NB4 (cell line): ENCODE data around the gene ISG20.

ENCODE experiments used
- CTCF ChIP-seq: IDR thresholded peaks from one replicate; pipeline ENCODE4 v1.5.1; 2012; ENCODE audit warnings: low read depth, low read length
- MAX ChIP-seq: IDR thresholded peaks from 2 replicates; pipeline ENCODE4 v1.6.1; 2011; ENCODE audit warnings: low read depth, low read length
- POLR2A ChIP-seq: IDR thresholded peaks from 2 replicates; pipeline ENCODE4 v1.6.1; 2011; ENCODE audit warnings: mild to moderate bottlenecking; ENCODE audit not compliant: insufficient read length; ENCODE audit errors: extremely low read depth

GRCh38 chr15:88619796-88620195 is 19.0 kb upstream of the ISG20 start:
- no peak for TF ChIP-seq MAX
- no peak for TF ChIP-seq CTCF
- TF ChIP-seq POLR2A: no peak
